Endothelial cell of umbilical vein (primary cell): Measurements from ENCODE around the gene SSH2. TPM values are rescaled to one million over a fixed set of nuclear protein-coding genes. Genes with fewer than 3 reads are reported as not detected.

Source experiments
- BruUV-seq: library from RNA; stranded (reverse); fragments of 400-500 nt; replicated peaks from 2 replicates; lab custom pipeline; 2021; lab: Mats Ljungman, UMichigan
- CTCF ChIA-PET: fragments of 300-600, 350-600 bp; sonication (Branson Sonifier 250); formaldehyde crosslinking; loops from one replicate; lab custom pipeline; 2021; ENCODE audit warnings: antibody characterized with exemption, inconsistent platforms; lab: Charles Lee
- POLR2A ChIA-PET: fragments of 300-600, 350-600 bp; sonication (Branson Sonifier 250); formaldehyde crosslinking; loops from one replicate; lab custom pipeline; 2021; ENCODE audit warnings: antibody characterized with exemption, inconsistent platforms; lab: Charles Lee
- DNase-seq: peaks from one replicate; pipeline ENCODE4 v3.0.0-alpha.2; 2011; ENCODE audit warnings: low read depth, low spot score
- FAIRE-seq: peaks from 2 replicates; lab custom pipeline; 2011; peaks lifted over from hg19 to GRCh38; lab: Jason Lieb, UNC
- H2AFZ ChIP-seq: 2 replicates; pipeline ENCODE4 v1.6.0; 2012; ENCODE audit warnings: low read depth, low read length, control low read depth, inconsistent platforms
- H3K27ac ChIP-seq: 2 replicates; pipeline ENCODE4 v1.5.1; 2011; ENCODE audit warnings: low read depth, mild to moderate bottlenecking, control low read depth, low read length, moderate library complexity; ENCODE audit not compliant: insufficient read depth
- H3K27me3 ChIP-seq, 2 experiments: 2 replicates each; pipeline versions ENCODE4 v1.6.0 to v1.6.1; 2011; ENCODE audit warnings: low read length in 2 of 2, mixed read lengths in 1 of 2; ENCODE audit not compliant: control insufficient read depth in 2 of 2, insufficient read depth in 2 of 2
- H3K36me3 ChIP-seq, 2 experiments: 2 replicates in 1 of 2; 3 replicates in 1 of 2; pipeline ENCODE4 v1.5.1; 2011; ENCODE audit warnings: low read length in 2 of 2, mild to moderate bottlenecking in 1 of 2, moderate library complexity in 1 of 2; ENCODE audit not compliant: control insufficient read depth in 2 of 2, insufficient read depth in 2 of 2; ENCODE audit errors: extremely low read depth in 1 of 2
- H3K4me1 ChIP-seq: 3 replicates; pipeline ENCODE4 v1.5.1; 2011; ENCODE audit warnings: mild to moderate bottlenecking, low read length; ENCODE audit not compliant: control insufficient read depth, insufficient read depth; ENCODE audit errors: extremely low read depth
- H3K4me2 ChIP-seq: 2 replicates; pipeline ENCODE4 v1.6.1; 2011; ENCODE audit warnings: low read length, control low read depth, mixed read lengths; ENCODE audit not compliant: insufficient read depth
- H3K4me3 ChIP-seq, 3 experiments: fragments of 200-600 bp in 1 of 3; sonication (generic), shearing (Covaris generic) in 1 of 3; replicated peaks in 1 of 3; 2 replicates each; pipeline ENCODE4 v1.5.1; 2011 to 2016; ENCODE audit warnings: control low read depth in 3 of 3, low read length in 3 of 3, mild to moderate bottlenecking in 2 of 3, inconsistent platforms in 1 of 3, low read depth in 1 of 3, moderate library complexity in 1 of 3; ENCODE audit not compliant: insufficient read depth in 1 of 3
- H3K79me2 ChIP-seq: 2 replicates; pipeline ENCODE4 v1.6.0; 2012; ENCODE audit warnings: low read length, inconsistent platforms; ENCODE audit not compliant: control insufficient read depth, insufficient read depth
- H3K9ac ChIP-seq: replicated peaks from 2 replicates; pipeline ENCODE3; 2011; ENCODE audit warnings: low read length, control low read depth; ENCODE audit not compliant: insufficient read depth; ENCODE audit errors: extremely low read depth
- H3K9me1 ChIP-seq: replicated peaks from 3 replicates; pipeline ENCODE4 v1.6.0; 2011; ENCODE audit warnings: mild to moderate bottlenecking, low read length; ENCODE audit not compliant: control insufficient read depth, insufficient read depth; ENCODE audit errors: extremely low read depth
- H3K9me3 ChIP-seq: replicated peaks from 2 replicates; pipeline ENCODE4 v1.5.1; 2012; ENCODE audit warnings: low read length, inconsistent platforms; ENCODE audit not compliant: control insufficient read depth, insufficient read depth
- H4K20me1 ChIP-seq: replicated peaks from 2 replicates; pipeline ENCODE3; 2011; ENCODE audit warnings: mild to moderate bottlenecking, low read length; ENCODE audit not compliant: control insufficient read depth, insufficient read depth; ENCODE audit errors: extremely low read depth
- FOS ChIP-seq: IDR thresholded peaks from 2 replicates; pipeline ENCODE4 v1.6.1; 2011; ENCODE audit warnings: mild to moderate bottlenecking, low read length, moderate library complexity, borderline replicate concordance; ENCODE audit not compliant: insufficient read depth
- JUN ChIP-seq: IDR thresholded peaks from 2 replicates; pipeline ENCODE4 v1.6.1; 2011; ENCODE audit warnings: borderline replicate concordance, low read depth; ENCODE audit not compliant: insufficient read length, insufficient read depth
- MYC ChIP-seq: IDR thresholded peaks from one replicate; pipeline ENCODE4 v1.6.1; 2011; ENCODE audit warnings: mild to moderate bottlenecking, low read depth, low read length
- POLR2A ChIP-seq: IDR thresholded peaks from 2 replicates; pipeline ENCODE4 v1.6.1; 2012; ENCODE audit warnings: low read depth, mild to moderate bottlenecking, control low read depth, low read length
- POLR2AphosphoS5 ChIP-seq: IDR thresholded peaks from 2 replicates; pipeline ENCODE4 v1.6.1; 2012; ENCODE audit warnings: low read depth, mild to moderate bottlenecking, control low read depth, low read length, moderate library complexity; ENCODE audit not compliant: insufficient read depth
- dilution Hi-C: fragments of 300-500 bp; cut with MboI; formaldehyde crosslinking; loops from one replicate; pipeline ENCODE4 v1.15.0; 2019; ENCODE audit warnings: low sequenced_read_pairs; ENCODE audit not compliant: extremely low pct_ligation_motif_present
- intact Hi-C: fragments of 100-400 bp; cut with micrococcal nuclease; formaldehyde crosslinking; loops from one replicate; pipeline ENCODE4 v1.10.0; 2022
- polyA plus RNA-seq, 4 experiments: library from polyadenylated mRNA; depleted of rRNA in 3 of 4; stranded (reverse) in 3 of 4; unstranded in 1 of 4; fragments of >200 nt; gene quantifications; 2 replicates each; pipeline versions ENCODE4 v1.2.1 to v1.2.3, GENCODE V29; 2011 to 2012; ENCODE audit warnings: missing spikeins in 1 of 4
- total RNA-seq: library from RNA; stranded (reverse); gene quantifications from 2 replicates; pipeline ENCODE4 v1.2.3, GENCODE V29; 2021

The SSH2 gene
- total and polyA plus RNA-seq, 2 donors (not counting 3 experiments of a cell fraction or from before 2014, with no cell fraction given) = 24.6 to 60.9 TPM

DNA sequence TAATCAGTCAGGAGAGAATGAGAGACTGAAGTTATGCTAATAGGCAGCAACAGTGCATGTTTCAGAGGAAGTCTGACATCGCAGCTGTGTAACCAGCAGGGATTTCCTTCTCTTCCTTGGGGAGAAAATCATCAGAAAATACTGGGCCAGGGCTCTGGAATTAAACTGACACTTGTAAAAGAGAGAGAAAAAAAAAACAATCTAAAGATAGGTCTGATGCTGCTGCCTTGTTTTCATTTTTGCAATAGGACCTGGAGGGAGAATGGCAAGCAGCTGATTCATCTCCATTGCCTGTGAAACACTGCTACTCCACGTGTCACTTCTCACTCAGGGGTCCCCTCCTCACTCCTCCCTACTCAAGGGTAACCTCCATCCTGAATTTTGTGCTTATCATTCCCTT is 289.6 kb downstream of the SSH2 start:
- ChIA-PET POLR2A (no interaction called here), CTCF (interaction anchor here (1.2 to 7.9 kb wide), 24 partner anchors 18 to 455 kb away, joined by 3 to 275 read pairs (median 10); partner anchors contain the start of gene SSH2)
- H3K36me3 ChIP-seq = peaks cover 5% of the 10 kb centered on the region in 2 experiments
- peak overlapping the region; percentile 42 for H3K4me2 ChIP-seq
- no peak overlapping the region for H3K4me3 ChIP-seq
- H3K9ac ChIP-seq = peak overlapping the region; percentile 10
- H3K9me1 ChIP-seq = no peaks in the 10 kb centered on the region
- intact Hi-C loops (loop anchor here (2.0 kb wide), 2 partner anchors 22 to 24 kb away; no protein-coding TSS in a partner anchor), dilution Hi-C loops (no loop called here)
- H3K79me2 ChIP-seq = no peaks in the 10 kb centered on the region
- TF ChIP-seq POLR2AphosphoS5 = no peak
- peak; percentile 8 for TF ChIP-seq JUN
- no peak for TF ChIP-seq POLR2A
- peak overlapping the region; percentile 79 for H3K27ac ChIP-seq
- H3K9me3 ChIP-seq = no peaks in the 10 kb centered on the region
- no peak overlapping the region for H2AFZ ChIP-seq
- FAIRE-seq (peak; percentile 63), DNase-seq (peak; percentile 90)
- no peaks in the 10 kb centered on the region for H3K27me3 ChIP-seq
- H3K4me1 ChIP-seq = peaks cover 58% of the 10 kb centered on the region
- no TSS peak for BruUV-seq
- H4K20me1 ChIP-seq = no peaks in the 10 kb centered on the region

DNA sequence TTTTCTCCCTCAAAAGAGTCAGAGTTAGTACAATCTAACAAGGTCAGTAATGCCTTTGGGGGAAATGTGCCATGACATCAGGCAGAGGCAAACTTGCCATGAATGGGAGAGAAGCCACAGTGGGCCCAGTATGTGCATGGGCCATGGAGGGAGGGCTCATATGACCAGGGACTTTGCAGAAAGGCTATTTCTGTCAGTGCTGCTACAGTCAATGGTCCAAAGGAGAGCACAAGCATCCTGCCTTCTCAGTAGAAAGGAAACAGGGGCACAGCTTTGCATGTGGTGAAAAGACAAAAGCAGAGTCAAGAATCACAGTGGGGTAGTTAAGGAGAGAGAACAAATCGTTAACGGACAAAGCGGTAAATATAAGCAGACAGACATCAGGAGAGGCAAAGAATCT is 296.1 kb downstream of the SSH2 start:
- Histone ChIP-seq H3K4me3 (no peak overlapping the region), H3K27me3 (no peaks in the 10 kb centered on the region), H3K36me3 (peaks cover 18 to 35% of the 10 kb centered on the region in 2 experiments), H3K4me2 (no peak overlapping the region), H4K20me1 (no peaks in the 10 kb centered on the region), H3K9ac (no peak overlapping the region), H3K9me3 (no peaks in the 10 kb centered on the region), H2AFZ (no peak overlapping the region), H3K27ac (no peak overlapping the region), H3K9me1 (no peaks in the 10 kb centered on the region), H3K4me1 (peaks cover 1% of the 10 kb centered on the region), H3K79me2 (peaks cover 3% of the 10 kb centered on the region)
- POLR2A ChIA-PET = no interaction called here
- TF ChIP-seq MYC = no peak
- TF ChIP-seq POLR2AphosphoS5 = no peak
- no peak for TF ChIP-seq JUN
- no peak for TF ChIP-seq FOS
- intact Hi-C loops = no loop called here
- dilution Hi-C loops = no loop called here
- no peak for DNase-seq
- FAIRE-seq = no peak
- BruUV-seq = no TSS peak
- CTCF ChIA-PET = interaction anchor here (0.7 to 0.9 kb wide), 3 partner anchors 16 to 297 kb away, joined by 3 to 6 read pairs (median 3); no protein-coding TSS in a partner anchor
